Neutrophil (primary cell): ENCODE measurements around the gene ALPK1.

ENCODE experiments used
- H3K27ac ChIP-seq: fragments of 200-600 bp; sonication (generic); 2 replicates; pipeline ENCODE4 v1.5.1; 2016; ENCODE audit warnings: mild to moderate bottlenecking, moderate library complexity
- H3K27me3 ChIP-seq: fragments of 200-600 bp; sonication (generic); 2 replicates; pipeline ENCODE4 v1.6.0; 2016; ENCODE audit warnings: mild to moderate bottlenecking
- H3K36me3 ChIP-seq: fragments of 200-600 bp; sonication (generic); 2 replicates; pipeline ENCODE4 v1.5.1; 2017
- H3K4me1 ChIP-seq, 2 experiments: fragments of 200-600 bp in 1 of 2; sonication (generic) in 1 of 2; 1 replicate in 1 of 2; 2 replicates in 1 of 2; pipeline versions ENCODE4 v1.5.1 to v1.6.1; 2013 to 2016; ENCODE audit warnings: low read depth in 1 of 2, low read length in 1 of 2, mild to moderate bottlenecking in 1 of 2, moderate library complexity in 1 of 2; ENCODE audit not compliant: control insufficient read depth in 1 of 2, insufficient read depth in 1 of 2
- H3K4me3 ChIP-seq, 2 experiments: fragments of 200-600 bp in 1 of 2; sonication (generic) in 1 of 2; 1 replicate in 1 of 2; 2 replicates in 1 of 2; pipeline ENCODE4 v1.5.1; 2013 to 2016; ENCODE audit warnings: low read depth in 1 of 2, low read length in 1 of 2, mild to moderate bottlenecking in 1 of 2, moderate library complexity in 1 of 2
- H3K9me3 ChIP-seq: fragments of 200-600 bp; sonication (generic); 2 replicates; pipeline ENCODE4 v1.5.1; 2016
- CTCF ChIP-seq: fragments of 200-600 bp; sonication (generic); IDR thresholded peaks from 2 replicates; pipeline ENCODE4 v1.5.1; 2016; ENCODE audit warnings: antibody characterized with exemption

Gene ALPK1

GRCh38 chr4:112448306-112449132 lies 151.3 kb downstream of the ALPK1 start:
- Histone ChIP-seq H3K9me3 (no peaks in the 10 kb centered on the region), H3K36me3 (peaks cover 38% of the 10 kb centered on the region), H3K27me3 (no peaks in the 10 kb centered on the region), H3K4me3 (no peak overlapping the region), H3K4me1 (no peaks in the 10 kb centered on the region), H3K27ac (no peak overlapping the region)
- no peak for TF ChIP-seq CTCF

GRCh38 chr4:112449708-112450107 lies 152.5 kb downstream of the ALPK1 start:
- Histone ChIP-seq H3K9me3 (no peaks in the 10 kb centered on the region), H3K36me3 (peaks cover 36% of the 10 kb centered on the region), H3K4me3 (no peak overlapping the region), H3K27me3 (no peaks in the 10 kb centered on the region), H3K4me1 (no peaks in the 10 kb centered on the region), H3K27ac (no peak overlapping the region)
- TF ChIP-seq CTCF = no peak

- Histone ChIP-seq H3K27ac (no peak overlapping the region), H3K4me3 (no peak overlapping the region), H3K9me3 (no peaks in the 10 kb centered on the region), H3K4me1 (no peaks in the 10 kb centered on the region), H3K36me3 (peaks cover 33% of the 10 kb centered on the region), H3K27me3 (no peaks in the 10 kb centered on the region)
- no peak for TF ChIP-seq CTCF
Observed at GRCh38 chr4:112451104-112451503, 153.9 kb downstream of the ALPK1 start.

- H3K27ac ChIP-seq = no peak overlapping the region
Observed at GRCh38 chr4:112451831-112452230, 154.7 kb downstream of the ALPK1 start.

GRCh38 chr4:112453321-112453720 lies 156.2 kb downstream of the ALPK1 start:
- Histone ChIP-seq H3K4me1 (no peaks in the 10 kb centered on the region), H3K36me3 (peaks cover 18% of the 10 kb centered on the region), H3K27ac (no peak overlapping the region), H3K27me3 (no peaks in the 10 kb centered on the region), H3K4me3 (no peak overlapping the region), H3K9me3 (no peaks in the 10 kb centered on the region)
- no peak for TF ChIP-seq CTCF

More at GRCh38 chr4:112451831-112452230, 154.7 kb downstream of the ALPK1 start:
- H3K4me1 ChIP-seq = no peaks in the 10 kb centered on the region
- H3K36me3 ChIP-seq = peaks cover 28% of the 10 kb centered on the region
- no peaks in the 10 kb centered on the region for H3K27me3 ChIP-seq
- no peak overlapping the region for H3K4me3 ChIP-seq
- TF ChIP-seq CTCF = no peak
- no peaks in the 10 kb centered on the region for H3K9me3 ChIP-seq
